MM.1S (cell line): ENCODE data around the gene BTRC.

Experiments
- DNase-seq: peaks from one replicate; pipeline ENCODE4 v3.0.0-alpha.2; 2015
- H2AFZ ChIP-seq: fragments of 300-600 bp; sonication (generic); 2 replicates; pipeline ENCODE4 v1.6.0; 2016; ENCODE audit warnings: antibody characterized with exemption, low read length
- H3F3A ChIP-seq: fragments of 300-600 bp; sonication (generic); 2 replicates; pipeline ENCODE4 v1.6.1; 2016; ENCODE audit warnings: mild to moderate bottlenecking, antibody characterized with exemption, low read length, moderate library complexity, mixed read lengths; ENCODE audit not compliant: insufficient read depth
- H3K27ac ChIP-seq: fragments of 300-600 bp; sonication (generic); 2 replicates; pipeline ENCODE4 v1.5.1; 2016; ENCODE audit warnings: mild to moderate bottlenecking, low read length
- H3K27me3 ChIP-seq: fragments of 300-600 bp; sonication (generic); replicated peaks from 2 replicates; pipeline ENCODE4 v1.6.0; 2016; ENCODE audit warnings: low read length; ENCODE audit not compliant: insufficient read depth
- H3K36me3 ChIP-seq: fragments of 300-600 bp; sonication (generic); replicated peaks from 2 replicates; pipeline ENCODE4 v1.6.1; 2016; ENCODE audit warnings: mild to moderate bottlenecking, low read length, mixed read lengths; ENCODE audit not compliant: insufficient read depth
- H3K4me1 ChIP-seq: fragments of 300-600 bp; sonication (generic); 2 replicates; pipeline ENCODE4 v1.6.1; 2016; ENCODE audit warnings: low read length, mixed read lengths
- H3K4me2 ChIP-seq: fragments of 300-600 bp; sonication (generic); 2 replicates; pipeline ENCODE4 v1.6.0; 2016; ENCODE audit warnings: low read depth, low read length
- H3K4me3 ChIP-seq: fragments of 300-600 bp; sonication (generic); 2 replicates; pipeline ENCODE4 v1.5.1; 2016; ENCODE audit warnings: low read length, mixed read lengths
- H3K79me2 ChIP-seq: fragments of 300-600 bp; sonication (generic); 2 replicates; pipeline ENCODE4 v1.6.1; 2016; ENCODE audit warnings: mixed run types, low read length, mixed read lengths
- H3K9ac ChIP-seq: fragments of 300-600 bp; sonication (generic); 2 replicates; pipeline ENCODE4 v1.6.1; 2016; ENCODE audit warnings: low read length, mixed read lengths
- H3K9me2 ChIP-seq: fragments of 300-600 bp; sonication (generic); replicated peaks from 2 replicates; pipeline ENCODE4 v1.6.1; 2016; ENCODE audit warnings: mild to moderate bottlenecking, low read length, mixed read lengths; ENCODE audit not compliant: insufficient read depth
- H3K9me3 ChIP-seq: fragments of 300-600 bp; sonication (generic); replicated peaks from 2 replicates; pipeline ENCODE4 v1.6.1; 2016; ENCODE audit warnings: mild to moderate bottlenecking, low read length, mixed read lengths; ENCODE audit not compliant: insufficient read depth
- H4K20me1 ChIP-seq: fragments of 300-600 bp; sonication (generic); 2 replicates; pipeline ENCODE4 v1.6.1; 2016; ENCODE audit warnings: mild to moderate bottlenecking, low read length, moderate library complexity, mixed read lengths; ENCODE audit not compliant: insufficient read depth
- EZH2 ChIP-seq: fragments of 300-600 bp; sonication (generic); optimal IDR thresholded peaks from 2 replicates; pipeline ENCODE3; 2017; ENCODE audit warnings: low read depth, mild to moderate bottlenecking, antibody characterized with exemption, low read length, mixed read lengths
- EZH2phosphoT487 ChIP-seq: fragments of 300-600 bp; sonication (generic); IDR thresholded peaks from 2 replicates; pipeline ENCODE4 v1.6.1; 2018; ENCODE audit warnings: antibody characterized with exemption, low read length
- TF ChIP-seq, protein P1 (sequence below): fragments of 300-600 bp; sonication (generic); IDR thresholded peaks from 2 replicates; pipeline ENCODE4 v1.5.1; 2016; ENCODE audit warnings: antibody characterized with exemption, low read length, mixed read lengths

The BTRC gene

DNA sequence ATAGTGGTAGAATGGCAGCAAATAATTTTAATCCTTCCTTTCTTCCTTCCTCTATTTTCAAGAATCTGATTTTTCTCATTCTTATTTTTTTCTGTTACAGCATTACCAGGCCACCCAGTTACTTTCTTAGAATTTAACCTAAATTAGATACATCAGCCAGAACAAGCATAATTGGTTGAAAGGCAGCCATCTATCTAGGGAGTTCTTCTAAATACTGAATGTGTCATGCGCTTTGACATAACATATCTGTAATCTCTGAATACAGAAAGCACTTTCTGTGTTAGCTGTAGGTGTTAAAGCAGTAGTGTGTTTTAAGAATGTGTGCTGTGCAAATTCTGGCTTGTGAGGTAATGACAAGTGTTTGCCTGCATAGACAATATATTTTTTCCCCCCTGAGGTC lies 97.3 kb downstream of the BTRC start:
- H4K20me1 ChIP-seq = no peaks in the 10 kb centered on the region
- H3K36me3 ChIP-seq = no peaks in the 10 kb centered on the region
- H3K79me2 ChIP-seq = no peaks in the 10 kb centered on the region
- H3F3A ChIP-seq = no peaks in the 10 kb centered on the region
- TF ChIP-seq, protein P1, sequence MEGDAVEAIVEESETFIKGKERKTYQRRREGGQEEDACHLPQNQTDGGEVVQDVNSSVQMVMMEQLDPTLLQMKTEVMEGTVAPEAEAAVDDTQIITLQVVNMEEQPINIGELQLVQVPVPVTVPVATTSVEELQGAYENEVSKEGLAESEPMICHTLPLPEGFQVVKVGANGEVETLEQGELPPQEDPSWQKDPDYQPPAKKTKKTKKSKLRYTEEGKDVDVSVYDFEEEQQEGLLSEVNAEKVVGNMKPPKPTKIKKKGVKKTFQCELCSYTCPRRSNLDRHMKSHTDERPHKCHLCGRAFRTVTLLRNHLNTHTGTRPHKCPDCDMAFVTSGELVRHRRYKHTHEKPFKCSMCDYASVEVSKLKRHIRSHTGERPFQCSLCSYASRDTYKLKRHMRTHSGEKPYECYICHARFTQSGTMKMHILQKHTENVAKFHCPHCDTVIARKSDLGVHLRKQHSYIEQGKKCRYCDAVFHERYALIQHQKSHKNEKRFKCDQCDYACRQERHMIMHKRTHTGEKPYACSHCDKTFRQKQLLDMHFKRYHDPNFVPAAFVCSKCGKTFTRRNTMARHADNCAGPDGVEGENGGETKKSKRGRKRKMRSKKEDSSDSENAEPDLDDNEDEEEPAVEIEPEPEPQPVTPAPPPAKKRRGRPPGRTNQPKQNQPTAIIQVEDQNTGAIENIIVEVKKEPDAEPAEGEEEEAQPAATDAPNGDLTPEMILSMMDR = no peak
- no peak overlapping the region for H3K9ac ChIP-seq
- no peaks in the 10 kb centered on the region for H3K27me3 ChIP-seq
- no peak overlapping the region for H2AFZ ChIP-seq
- no peak for DNase-seq
- no peaks in the 10 kb centered on the region for H3K9me3 ChIP-seq
- no peak overlapping the region for H3K4me3 ChIP-seq
- H3K27ac ChIP-seq = no peak overlapping the region
- no peaks in the 10 kb centered on the region for H3K9me2 ChIP-seq
- no peaks in the 10 kb centered on the region for H3K4me1 ChIP-seq
- H3K4me2 ChIP-seq = no peak overlapping the region

DNA sequence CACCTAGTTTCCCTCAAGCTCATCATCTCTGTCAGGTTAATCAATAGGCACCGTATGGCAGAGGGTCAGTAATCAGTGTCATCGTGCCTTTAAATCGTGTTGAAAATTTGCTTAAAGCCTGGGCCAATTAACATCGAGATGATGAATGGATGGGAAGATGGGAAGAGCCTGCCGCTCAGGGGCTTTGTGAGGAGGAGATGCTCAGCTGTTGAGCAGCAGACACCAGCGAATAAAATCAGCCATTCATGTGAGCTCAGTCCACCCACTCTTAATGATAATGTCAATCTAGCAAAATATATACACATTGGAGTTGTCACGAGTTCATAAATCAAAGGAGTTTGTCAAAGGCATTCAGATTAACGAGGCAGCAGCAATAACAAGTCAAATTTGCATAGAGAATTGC lies 97.7 kb downstream of the BTRC start:
- no peak for TF ChIP-seq EZH2phosphoT487
- TF ChIP-seq EZH2 = no peak
- TF ChIP-seq, protein P1 = no peak
- H3K36me3 ChIP-seq = no peaks in the 10 kb centered on the region
- no peak overlapping the region for H2AFZ ChIP-seq
- H3K4me2 ChIP-seq = no peak overlapping the region
- no peaks in the 10 kb centered on the region for H3K4me1 ChIP-seq
- no peak overlapping the region for H3K9ac ChIP-seq
- H3K4me3 ChIP-seq = no peak overlapping the region
- H3K27ac ChIP-seq = no peak overlapping the region
- H4K20me1 ChIP-seq = no peaks in the 10 kb centered on the region
- no peaks in the 10 kb centered on the region for H3K27me3 ChIP-seq
- no peaks in the 10 kb centered on the region for H3K79me2 ChIP-seq
- no peaks in the 10 kb centered on the region for H3F3A ChIP-seq
- H3K9me2 ChIP-seq = no peaks in the 10 kb centered on the region
- no peak for DNase-seq
- no peaks in the 10 kb centered on the region for H3K9me3 ChIP-seq

DNA sequence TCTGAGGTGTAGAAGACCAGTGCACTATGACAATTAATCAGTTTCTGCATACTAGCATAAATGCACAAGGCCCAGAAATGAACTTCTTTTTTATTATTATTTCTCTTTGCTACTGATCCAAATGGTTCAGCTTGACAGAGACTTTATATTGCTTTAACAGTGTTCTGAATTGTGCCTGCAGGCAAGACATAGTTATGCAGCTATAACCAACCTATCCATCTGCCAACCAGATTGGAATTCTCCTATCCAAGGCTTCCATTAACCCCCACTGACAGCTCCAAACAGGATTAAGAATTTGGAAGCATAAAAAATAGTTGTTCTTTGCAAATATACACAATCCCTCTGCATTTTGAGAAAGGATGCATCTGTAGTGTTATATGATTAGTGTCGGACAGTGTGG lies 98.2 kb downstream of the BTRC start:
- Histone ChIP-seq H4K20me1 (no peaks in the 10 kb centered on the region), H3K27ac (no peak overlapping the region), H3K9ac (no peak overlapping the region), H3K27me3 (no peaks in the 10 kb centered on the region), H3K4me3 (no peak overlapping the region), H2AFZ (no peak overlapping the region), H3K79me2 (no peaks in the 10 kb centered on the region), H3K4me2 (no peak overlapping the region), H3K4me1 (no peaks in the 10 kb centered on the region), H3K36me3 (no peaks in the 10 kb centered on the region), H3K9me3 (no peaks in the 10 kb centered on the region), H3K9me2 (no peaks in the 10 kb centered on the region), H3F3A (no peaks in the 10 kb centered on the region)
- no peak for DNase-seq
- TF ChIP-seq EZH2phosphoT487 (no peak), EZH2 (no peak)
- TF ChIP-seq, protein P1 = no peak

DNA sequence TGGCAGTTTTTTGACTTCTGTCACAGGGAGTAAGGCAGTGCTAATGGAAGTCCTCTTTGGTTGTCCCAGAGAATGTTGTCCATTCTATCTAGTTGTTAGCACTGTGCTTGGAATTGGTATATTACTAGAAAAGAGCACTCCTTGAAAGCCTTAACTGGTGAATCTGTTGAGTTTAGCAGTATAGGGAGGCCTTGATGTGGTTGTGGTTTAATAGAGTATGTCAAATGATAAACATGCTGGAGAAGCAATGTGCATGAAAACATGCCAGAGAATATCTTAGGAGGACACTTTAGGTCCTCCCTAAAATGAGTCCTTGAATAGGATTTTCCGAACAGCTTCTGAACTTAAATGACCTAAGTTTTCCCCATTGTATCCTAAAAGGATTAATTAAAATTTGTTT lies 98.6 kb downstream of the BTRC start:
- Histone ChIP-seq H3K36me3 (no peaks in the 10 kb centered on the region), H3K4me3 (no peak overlapping the region), H3K4me2 (no peak overlapping the region), H3K27me3 (no peaks in the 10 kb centered on the region), H3K27ac (no peak overlapping the region), H3K4me1 (no peaks in the 10 kb centered on the region), H4K20me1 (no peaks in the 10 kb centered on the region), H3K79me2 (no peaks in the 10 kb centered on the region), H3K9me2 (no peaks in the 10 kb centered on the region), H3K9ac (no peak overlapping the region), H2AFZ (no peak overlapping the region), H3F3A (no peaks in the 10 kb centered on the region), H3K9me3 (no peaks in the 10 kb centered on the region)
- DNase-seq = no peak
- TF ChIP-seq, protein P1 = no peak
- TF ChIP-seq EZH2phosphoT487 = no peak
- TF ChIP-seq EZH2 = no peak
